Left forelimb (tissue), 1 donor: ENCODE measurements around the gene WBP2.
A peak's percentile ranks its signal among the peaks of the same experiment; 100 is the strongest.

ENCODE experiments used
- DNase-seq: peaks from one replicate; pipeline ENCODE4 v3.0.0-alpha.2; 2018; ENCODE audit warnings: low spot score

WBP2 gene

GRCh38 chr17:75827308-75828075, 27.6 kb downstream of the WBP2 start:
- DNase-seq, result peak; percentile 80

GRCh38 chr17:75826561-75827307, 28.4 kb downstream of the WBP2 start:
- no peak for DNase-seq

- DNase-seq, result no peak
Observed at GRCh38 chr17:75825748-75826370, 29.3 kb downstream of the WBP2 start.

GRCh38 chr17:75825149-75825552, 30.0 kb downstream of the WBP2 start:
- no peak for DNase-seq

- DNase-seq, result no peak
Observed at GRCh38 chr17:75824666-75825065, 30.5 kb downstream of the WBP2 start.

- DNase-seq, result no peak
Observed at GRCh38 chr17:75824050-75824552, 31.0 kb downstream of the WBP2 start.

- DNase-seq, result no peak
Observed at GRCh38 chr17:75823257-75824041, 31.7 kb downstream of the WBP2 start.

GRCh38 chr17:75822800-75823166, 32.4 kb downstream of the WBP2 start:
- DNase-seq, result no peak

GRCh38 chr17:75822119-75822799, 32.9 kb downstream of the WBP2 start:
- DNase-seq, result no peak

- DNase-seq, result no peak
Observed at GRCh38 chr17:75821552-75821951, 33.6 kb downstream of the WBP2 start.

GRCh38 chr17:75820094-75821080, 34.7 kb downstream of the WBP2 start:
- no peak for DNase-seq

GRCh38 chr17:75819678-75820077, 35.5 kb downstream of the WBP2 start:
- peak; percentile 63 for DNase-seq

- DNase-seq, result no peak
Observed at GRCh38 chr17:75819116-75819515, 36.0 kb downstream of the WBP2 start.

- no peak for DNase-seq
Observed at GRCh38 chr17:75818326-75818885, 36.7 kb downstream of the WBP2 start.

- DNase-seq, result no peak
Observed at GRCh38 chr17:75817571-75817970, 37.6 kb downstream of the WBP2 start.

- no peak for DNase-seq
Observed at GRCh38 chr17:75816693-75817092, 38.4 kb downstream of the WBP2 start.

GRCh38 chr17:75815399-75815798, 39.7 kb downstream of the WBP2 start:
- DNase-seq, result no peak

GRCh38 chr17:75814900-75815373, 40.2 kb downstream of the WBP2 start:
- no peak for DNase-seq

GRCh38 chr17:75814021-75814395, 41.1 kb downstream of the WBP2 start:
- no peak for DNase-seq
